K562 (cell line): Measurements from ENCODE around the gene RNASEH1. TPM values are rescaled to one million over a fixed set of nuclear protein-coding genes. Genes with fewer than 3 reads are reported as not detected.

Source experiments
- CBX1 ChIP-seq: sonication (generic); IDR thresholded peaks from 2 replicates; pipeline ENCODE4 v1.6.1; 2016; ENCODE audit warnings: antibody characterized with exemption, low read depth, mild to moderate bottlenecking
- CREB3 ChIP-seq: fragments of 450-650 bp; conservative IDR thresholded peaks from 2 replicates; pipeline ENCODE4 v1.6.1; 2016; ENCODE audit warnings: missing genetic modification characterization, low read depth, mild to moderate bottlenecking, missing compliant biosample characterization, moderate library complexity
- ELF2 ChIP-seq: fragments of 250-450 bp; sonication (Bioruptor Pico); IDR thresholded peaks from 2 replicates; pipeline ENCODE4 v1.5.0; 2021; ENCODE audit warnings: mild to moderate bottlenecking
- GABPB1 ChIP-seq: sonication (generic); formaldehyde crosslinking; IDR thresholded peaks from 2 replicates; pipeline ENCODE4 v1.8.0; 2022; ENCODE audit warnings: mild to moderate bottlenecking, missing genetic modification reagents
- GATAD2B ChIP-seq: fragments of 450-650 bp; IDR thresholded peaks from 2 replicates; pipeline ENCODE4 v1.6.1; 2017; ENCODE audit warnings: mild to moderate bottlenecking, borderline replicate concordance
- GTF2E2 ChIP-seq: fragments of 200-800 bp; sonication (Bioruptor generic); IDR thresholded peaks from 2 replicates; pipeline ENCODE4 v1.6.1; 2016; ENCODE audit warnings: missing genetic modification characterization, missing compliant biosample characterization
- HINFP ChIP-seq: fragments of 450-650 bp; conservative IDR thresholded peaks from 2 replicates; pipeline ENCODE4 v1.6.1; 2016; ENCODE audit warnings: missing genetic modification characterization, low read depth, mild to moderate bottlenecking, control low read depth, missing compliant biosample characterization
- HMG20B ChIP-seq: fragments of 250-450 bp; sonication (Bioruptor Pico); IDR thresholded peaks from 2 replicates; pipeline ENCODE4 v1.5.0; 2021; ENCODE audit warnings: mild to moderate bottlenecking
- HNRNPLL ChIP-seq: fragments of 200-400 bp; formaldehyde crosslinking; IDR thresholded peaks from 2 replicates; pipeline ENCODE4 v1.6.1; 2017; ENCODE audit warnings: low read length, low read depth, mild to moderate bottlenecking; ENCODE audit not compliant: poor library complexity, severe bottlenecking
- JUND ChIP-seq, 2 experiments: IDR thresholded peaks; 2 replicates in 1 of 2; 3 replicates in 1 of 2; pipeline ENCODE4 v1.6.1; 2011; ENCODE audit warnings: borderline replicate concordance in 2 of 2, low read depth in 2 of 2, low read length in 2 of 2, improper control_type of control experiment in 1 of 2, missing biosample characterization in 1 of 2, missing genetic modification characterization in 1 of 2, missing genetic modification reagents in 1 of 2
- MXI1 ChIP-seq: IDR thresholded peaks from 2 replicates; pipeline ENCODE4 v1.6.1; 2011; ENCODE audit warnings: low read depth, mild to moderate bottlenecking, improper control_type of control experiment, low read length
- NFIX ChIP-seq: fragments of 250-450 bp; sonication (Bioruptor Pico); IDR thresholded peaks from 2 replicates; pipeline ENCODE4 v1.4.0; 2020; ENCODE audit warnings: low read depth, mild to moderate bottlenecking, moderate library complexity
- NR2C2 ChIP-seq, 2 experiments: fragments of 200-800 bp in 1 of 2; sonication (Bioruptor generic) in 1 of 2; sonication (generic) in 1 of 2; formaldehyde crosslinking in 1 of 2; IDR thresholded peaks; 2 replicates each; pipeline versions ENCODE4 v1.6.1 to v1.8.0; 2016 to 2022; ENCODE audit warnings: mild to moderate bottlenecking in 1 of 2, missing compliant biosample characterization in 1 of 2, missing genetic modification characterization in 1 of 2, missing genetic modification reagents in 1 of 2
- RBM39 ChIP-seq: fragments of 200-400 bp; formaldehyde crosslinking; optimal IDR thresholded peaks from 2 replicates; pipeline ENCODE3; 2018; ENCODE audit warnings: low read depth, low read length
- SMARCA5 ChIP-seq: fragments of 450-650 bp; IDR thresholded peaks from 2 replicates; pipeline ENCODE4 v1.6.1; 2016
- TSC22D4 ChIP-seq: fragments of 450-650 bp; IDR thresholded peaks from 2 replicates; pipeline ENCODE4 v1.6.1; 2016; ENCODE audit warnings: missing genetic modification characterization, missing biosample characterization, control low read depth
- ZBTB26 ChIP-seq: fragments of 450-650 bp; formaldehyde crosslinking; IDR thresholded peaks from 2 replicates; pipeline ENCODE4 v1.4.0; 2022; ENCODE audit warnings: missing genetic modification characterization
- ZEB2 ChIP-seq: fragments of 450-650 bp; IDR thresholded peaks from 2 replicates; pipeline ENCODE4 v1.6.1; 2016
- ZNF124 ChIP-seq: sonication (generic); formaldehyde crosslinking; IDR thresholded peaks from 2 replicates; pipeline ENCODE4 v1.8.1; 2022; ENCODE audit warnings: missing genetic modification reagents
- ZNF133 ChIP-seq: fragments of 250-450 bp; sonication (Bioruptor Pico); IDR thresholded peaks from 2 replicates; pipeline ENCODE4 v1.4.0; 2020; ENCODE audit warnings: mild to moderate bottlenecking
- ZNF280B ChIP-seq: fragments of 250-450 bp; sonication (Bioruptor Pico); IDR thresholded peaks from 2 replicates; pipeline ENCODE4 v1.5.1; 2021; ENCODE audit warnings: mild to moderate bottlenecking
- ZNF431 ChIP-seq: sonication (generic); formaldehyde crosslinking; IDR thresholded peaks from 2 replicates; pipeline ENCODE4 v1.8.0; 2022; ENCODE audit warnings: mild to moderate bottlenecking, missing genetic modification reagents
- ZNF778 ChIP-seq: fragments of 450-650 bp; formaldehyde crosslinking; IDR thresholded peaks from 2 replicates; pipeline ENCODE4 v1.4.0; 2020; ENCODE audit warnings: mild to moderate bottlenecking, moderate library complexity
- polyA plus RNA-seq, 8 experiments: library from polyadenylated mRNA; depleted of rRNA in 4 of 8; stranded (reverse) in 5 of 8; unstranded in 3 of 8; fragments of >200 nt; fragmentation: Nextera tagmentation in 2 of 8; fragmentation: Illumina TruSeq in 1 of 8; extraction: Ambion mirVana in 2 of 8; extraction: Trizol in 1 of 8; gene quantifications; 2 replicates each; pipeline versions ENCODE4 v1.2.1 to v1.2.3, GENCODE V29; 2011 to 2014; ENCODE audit warnings: inconsistent platforms in 1 of 8, missing spikeins in 1 of 8
- total RNA-seq, 7 experiments: library from RNA; depleted of rRNA in 6 of 7; stranded (reverse); fragments of >200 nt in 6 of 7; fragmentation: Illumina TruSeq in 2 of 7; extraction: Trizol in 2 of 7; gene quantifications; 2 replicates each; pipeline versions ENCODE4 v1.2.1 to v1.2.3, GENCODE V29; 2011 to 2021; ENCODE audit warnings: low replicate concordance in 1 of 7

The RNASEH1 gene
- total and polyA plus RNA-seq, 9 of the 15 experiments (the other 6 are each of a cell fraction or from before 2014, with no cell fraction given) = 25.7 to 47.5 (median 42.8) TPM

- TF ChIP-seq ZNF280B (CRISPR knock-in tag) (no peak), MXI1 (no peak), CBX1 (0 out of 2 replicates have a peak, but pooled peaks have one; percentile 36), ZNF133 (CRISPR knock-in tag) (no peak), GATAD2B (no peak), TSC22D4 (no peak), NR2C2 (CRISPR knock-in tag; IDR thresholded peaks at IDR 0.05) (no peak), NR2C2 (tag; IDR thresholded peaks at IDR 0.05) (peak; percentile 37; the same call in 1 of the 2 replicates), ZNF431 (CRISPR knock-in tag) (no peak), ELF2 (no peak), ZEB2 (no peak), HMG20B (no peak), HINFP (no peak), RBM39 (no peak), ZNF124 (CRISPR knock-in tag) (no peak), HNRNPLL (peak; percentile 47), CREB3 (tag) (no peak), ZBTB26 (CRISPR knock-in tag) (no peak), ZNF778 (CRISPR knock-in tag) (no peak), SMARCA5 (no peak), GTF2E2 (tag) (no peak), GABPB1 (CRISPR knock-in tag) (peak; percentile 60; the same call in 1 of the 2 replicates), JUND (IDR thresholded peaks at IDR 0.05; ENCODE audit: borderline replicate concordance, low read depth, low read length) (peak; percentile 26; the same call in 1 of the 2 replicates), JUND (tag; IDR thresholded peaks at IDR 0.05; ENCODE audit: borderline replicate concordance, low read depth, low read length) (no peak), NFIX (CRISPR knock-in tag) (no peak)
Observed at GRCh38 chr2:3536682-3537632, 21.2 kb downstream of the RNASEH1 start (continued).
